HL-60 (cell line): ENCODE measurements around the gene AK9.

Source experiments
- DNase-seq, 2 experiments: peaks; one replicate each; pipeline ENCODE4 v3.0.0-alpha.2; 2010 to 2020; ENCODE audit warnings: low read depth in 1 of 2, low spot score in 1 of 2
- H3K27ac ChIP-seq: fragments of 250-450 bp; sonication (Bioruptor Pico); replicated peaks from 2 replicates; pipeline ENCODE4 v1.5.1; 2020; ENCODE audit warnings: mild to moderate bottlenecking, moderate library complexity
- H3K27me3 ChIP-seq: fragments of 250-450 bp; sonication (Bioruptor Pico); 2 replicates; pipeline ENCODE4 v1.5.1; 2021; ENCODE audit warnings: mild to moderate bottlenecking, moderate library complexity; ENCODE audit not compliant: insufficient read depth, poor library complexity, severe bottlenecking
- H3K4me3 ChIP-seq: replicated peaks from 2 replicates; pipeline ENCODE4 v1.5.1; 2011; ENCODE audit warnings: mild to moderate bottlenecking, control low read depth, low read length; ENCODE audit not compliant: insufficient read depth
- GABPA ChIP-seq: IDR thresholded peaks from 2 replicates; pipeline ENCODE4 v1.6.1; 2012; ENCODE audit warnings: low read depth
- POLR2AphosphoS5 ChIP-seq: IDR thresholded peaks from 2 replicates; pipeline ENCODE4 v1.6.1; 2012; ENCODE audit warnings: low read depth
- SPI1 ChIP-seq: IDR thresholded peaks from 2 replicates; pipeline ENCODE4 v1.6.1; 2012; ENCODE audit warnings: low read depth, mild to moderate bottlenecking, borderline replicate concordance
- TF ChIP-seq, protein P1 (sequence below): IDR thresholded peaks from one replicate; pipeline ENCODE4 v1.5.1; 2011; ENCODE audit warnings: low read length, control low read depth, inconsistent platforms; ENCODE audit not compliant: insufficient read depth
- TF ChIP-seq, protein P2 (sequence below): IDR thresholded peaks from 2 replicates; pipeline ENCODE4 v1.6.1; 2012; ENCODE audit warnings: low read depth; ENCODE audit not compliant: insufficient replicate concordance

Gene AK9

DNA sequence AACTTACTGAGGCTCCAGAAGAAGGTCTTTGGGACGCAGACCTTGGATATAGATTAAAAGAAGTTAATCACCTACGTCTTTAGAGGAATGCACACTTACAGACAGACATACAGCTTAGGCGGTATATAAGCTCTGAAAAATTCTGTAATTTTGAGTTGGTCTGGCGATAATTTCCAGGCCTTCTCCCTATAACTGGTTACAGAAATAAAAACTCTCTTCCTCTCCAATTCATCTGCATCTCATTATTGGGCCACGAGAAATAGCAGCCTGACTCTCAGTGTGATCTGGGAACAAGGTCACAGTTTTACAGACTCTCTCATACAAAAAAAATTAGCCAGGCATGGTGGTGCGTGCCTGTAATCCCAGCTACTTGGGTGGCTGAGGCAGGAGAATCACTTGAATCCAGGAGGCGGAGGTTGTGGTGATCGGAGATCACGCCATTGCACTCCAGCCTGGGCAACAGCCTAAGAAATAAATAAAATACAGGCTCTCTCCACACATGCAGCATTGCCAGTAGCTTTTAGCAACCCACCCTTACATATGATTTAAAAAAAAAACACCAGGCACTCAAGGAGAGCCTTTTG lies 212.7 kb downstream of the AK9 start:
- TF ChIP-seq GABPA, result no peak
- TF ChIP-seq, protein P1, sequence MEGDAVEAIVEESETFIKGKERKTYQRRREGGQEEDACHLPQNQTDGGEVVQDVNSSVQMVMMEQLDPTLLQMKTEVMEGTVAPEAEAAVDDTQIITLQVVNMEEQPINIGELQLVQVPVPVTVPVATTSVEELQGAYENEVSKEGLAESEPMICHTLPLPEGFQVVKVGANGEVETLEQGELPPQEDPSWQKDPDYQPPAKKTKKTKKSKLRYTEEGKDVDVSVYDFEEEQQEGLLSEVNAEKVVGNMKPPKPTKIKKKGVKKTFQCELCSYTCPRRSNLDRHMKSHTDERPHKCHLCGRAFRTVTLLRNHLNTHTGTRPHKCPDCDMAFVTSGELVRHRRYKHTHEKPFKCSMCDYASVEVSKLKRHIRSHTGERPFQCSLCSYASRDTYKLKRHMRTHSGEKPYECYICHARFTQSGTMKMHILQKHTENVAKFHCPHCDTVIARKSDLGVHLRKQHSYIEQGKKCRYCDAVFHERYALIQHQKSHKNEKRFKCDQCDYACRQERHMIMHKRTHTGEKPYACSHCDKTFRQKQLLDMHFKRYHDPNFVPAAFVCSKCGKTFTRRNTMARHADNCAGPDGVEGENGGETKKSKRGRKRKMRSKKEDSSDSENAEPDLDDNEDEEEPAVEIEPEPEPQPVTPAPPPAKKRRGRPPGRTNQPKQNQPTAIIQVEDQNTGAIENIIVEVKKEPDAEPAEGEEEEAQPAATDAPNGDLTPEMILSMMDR, result no peak
- TF ChIP-seq POLR2AphosphoS5, result no peak
- TF ChIP-seq, protein P2, sequence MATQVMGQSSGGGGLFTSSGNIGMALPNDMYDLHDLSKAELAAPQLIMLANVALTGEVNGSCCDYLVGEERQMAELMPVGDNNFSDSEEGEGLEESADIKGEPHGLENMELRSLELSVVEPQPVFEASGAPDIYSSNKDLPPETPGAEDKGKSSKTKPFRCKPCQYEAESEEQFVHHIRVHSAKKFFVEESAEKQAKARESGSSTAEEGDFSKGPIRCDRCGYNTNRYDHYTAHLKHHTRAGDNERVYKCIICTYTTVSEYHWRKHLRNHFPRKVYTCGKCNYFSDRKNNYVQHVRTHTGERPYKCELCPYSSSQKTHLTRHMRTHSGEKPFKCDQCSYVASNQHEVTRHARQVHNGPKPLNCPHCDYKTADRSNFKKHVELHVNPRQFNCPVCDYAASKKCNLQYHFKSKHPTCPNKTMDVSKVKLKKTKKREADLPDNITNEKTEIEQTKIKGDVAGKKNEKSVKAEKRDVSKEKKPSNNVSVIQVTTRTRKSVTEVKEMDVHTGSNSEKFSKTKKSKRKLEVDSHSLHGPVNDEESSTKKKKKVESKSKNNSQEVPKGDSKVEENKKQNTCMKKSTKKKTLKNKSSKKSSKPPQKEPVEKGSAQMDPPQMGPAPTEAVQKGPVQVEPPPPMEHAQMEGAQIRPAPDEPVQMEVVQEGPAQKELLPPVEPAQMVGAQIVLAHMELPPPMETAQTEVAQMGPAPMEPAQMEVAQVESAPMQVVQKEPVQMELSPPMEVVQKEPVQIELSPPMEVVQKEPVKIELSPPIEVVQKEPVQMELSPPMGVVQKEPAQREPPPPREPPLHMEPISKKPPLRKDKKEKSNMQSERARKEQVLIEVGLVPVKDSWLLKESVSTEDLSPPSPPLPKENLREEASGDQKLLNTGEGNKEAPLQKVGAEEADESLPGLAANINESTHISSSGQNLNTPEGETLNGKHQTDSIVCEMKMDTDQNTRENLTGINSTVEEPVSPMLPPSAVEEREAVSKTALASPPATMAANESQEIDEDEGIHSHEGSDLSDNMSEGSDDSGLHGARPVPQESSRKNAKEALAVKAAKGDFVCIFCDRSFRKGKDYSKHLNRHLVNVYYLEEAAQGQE, result no peak
- no peak for TF ChIP-seq SPI1
- Histone ChIP-seq H3K27me3 (no peaks in the 10 kb centered on the region), H3K4me3 (no peak overlapping the region), H3K27ac (no peak overlapping the region)
- no peak for DNase-seq

DNA sequence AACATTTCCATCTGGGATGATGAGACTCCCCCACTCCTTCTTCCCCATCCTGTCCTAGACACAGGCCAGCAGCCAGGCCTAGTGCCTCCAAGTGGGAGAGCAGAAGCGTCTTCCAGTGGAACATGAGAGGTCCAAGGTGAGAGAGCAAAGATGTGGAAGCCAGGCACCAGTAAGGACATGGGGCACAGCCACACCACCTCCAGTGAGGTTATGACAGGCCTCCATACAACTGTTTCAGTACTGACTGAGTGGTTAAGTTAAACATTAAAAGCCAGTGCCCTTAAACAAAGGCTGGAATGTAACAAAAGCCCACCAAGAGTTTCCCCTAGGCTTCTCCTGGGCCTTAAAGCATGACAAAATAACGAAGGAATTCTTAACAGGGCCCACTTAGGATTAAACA lies 213.3 kb downstream of the AK9 start:
- DNase-seq, result no peak
- Histone ChIP-seq H3K27ac (no peak overlapping the region), H3K27me3 (no peaks in the 10 kb centered on the region), H3K4me3 (no peak overlapping the region)
- no peak for TF ChIP-seq POLR2AphosphoS5
- no peak for TF ChIP-seq SPI1
- TF ChIP-seq, protein P1, result no peak
- TF ChIP-seq, protein P2, result no peak
- TF ChIP-seq GABPA, result no peak

DNA sequence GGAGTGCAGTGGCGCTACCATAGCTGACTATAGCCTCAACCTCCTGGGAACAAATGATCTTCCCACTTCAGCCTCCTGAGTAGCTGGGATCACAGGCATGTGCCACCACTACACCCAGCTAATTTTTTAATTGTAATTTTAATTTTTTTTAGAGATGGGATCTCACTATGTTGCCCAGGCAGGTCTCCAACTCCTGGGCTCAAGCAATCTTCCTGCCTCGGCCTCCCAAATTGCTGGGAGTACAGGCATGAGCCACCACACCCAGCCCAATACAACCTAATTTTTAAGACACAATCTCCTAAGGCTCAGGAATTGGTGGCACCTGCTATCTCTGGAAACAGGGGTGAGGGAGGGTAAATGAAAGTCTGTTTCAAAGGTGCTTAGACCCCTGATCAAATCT lies 213.8 kb downstream of the AK9 start:
- TF ChIP-seq SPI1 (no peak), POLR2AphosphoS5 (no peak), GABPA (no peak)
- TF ChIP-seq, protein P2, result no peak
- TF ChIP-seq, protein P1, result no peak
- no peaks in the 10 kb centered on the region for H3K27me3 ChIP-seq
- DNase-seq, result no peak
- H3K4me3 ChIP-seq, result no peak overlapping the region
- H3K27ac ChIP-seq, result no peak overlapping the region
